GM19395 (cell line): ENCODE data around the gene PCP4L1.
A peak's percentile ranks its signal among the peaks of the same experiment; 100 is the strongest.
"Not testable (repeated sequence)": the region's sequence is repeated elsewhere in the genome, so short reads cannot be mapped to it uniquely, and the experiment has no call there.

Experiments
- ATAC-seq: cut with Tn5 transposase; IDR thresholded peaks from one replicate; pipeline ENCODE4 v1.9.1; 2021; ENCODE audit warnings: mild to moderate bottlenecking, moderate library complexity; ENCODE audit not compliant: unreplicated experiment

PCP4L1 gene

DNA sequence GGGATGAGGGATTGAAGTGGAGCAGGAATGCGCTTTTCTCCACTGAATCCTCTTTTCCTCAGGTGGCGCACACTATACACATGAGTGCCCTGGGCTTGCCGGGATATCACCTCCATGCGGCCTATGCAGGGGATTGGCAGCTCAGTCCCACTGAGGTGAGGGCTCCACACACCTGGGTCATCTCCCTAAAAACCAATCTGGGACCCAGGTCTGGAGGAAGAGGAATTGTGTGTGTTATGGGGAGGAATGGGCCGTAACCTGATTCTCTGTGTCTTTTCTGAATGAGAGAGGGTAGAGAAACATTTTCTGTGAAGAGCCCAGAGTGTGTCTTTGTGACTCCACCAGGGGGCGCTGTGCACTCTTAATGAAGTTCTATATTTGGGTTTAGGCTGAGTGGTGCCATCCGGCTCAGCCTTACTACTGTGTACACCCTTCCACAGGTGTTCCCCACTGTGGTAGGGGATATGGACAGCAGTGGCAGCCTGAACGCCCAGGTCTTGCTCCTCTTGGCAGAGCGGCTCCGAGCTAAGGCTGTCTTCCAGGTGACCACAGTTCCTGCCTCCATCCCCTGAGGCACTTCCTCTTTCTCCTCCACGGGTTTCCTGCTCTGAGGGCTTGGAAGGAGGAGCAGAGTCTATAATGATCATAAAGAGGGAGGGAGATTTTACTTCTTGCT lies 31.2 kb upstream of the PCP4L1 start:
- peak; percentile 48 for ATAC-seq

DNA sequence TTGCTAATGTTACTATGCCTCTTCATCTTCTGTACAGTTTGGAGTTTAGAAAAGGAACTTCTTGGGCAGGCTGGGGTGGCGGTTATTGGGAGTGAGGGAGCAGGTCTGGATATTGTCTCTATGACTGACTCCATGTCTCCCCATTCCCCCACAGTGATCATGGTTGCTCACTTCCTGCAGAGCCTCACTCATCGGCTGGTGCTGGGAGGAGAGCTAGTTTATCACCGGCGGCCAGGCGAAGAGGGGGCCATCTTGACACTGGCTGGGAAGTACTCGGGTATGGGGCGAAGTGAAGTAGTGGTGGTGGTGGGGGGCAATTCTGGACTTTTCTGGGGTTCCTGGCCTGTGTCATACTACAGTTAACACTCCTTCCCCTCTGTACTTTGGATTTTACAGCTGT lies 30.5 kb upstream of the PCP4L1 start:
- ATAC-seq = no peak

DNA sequence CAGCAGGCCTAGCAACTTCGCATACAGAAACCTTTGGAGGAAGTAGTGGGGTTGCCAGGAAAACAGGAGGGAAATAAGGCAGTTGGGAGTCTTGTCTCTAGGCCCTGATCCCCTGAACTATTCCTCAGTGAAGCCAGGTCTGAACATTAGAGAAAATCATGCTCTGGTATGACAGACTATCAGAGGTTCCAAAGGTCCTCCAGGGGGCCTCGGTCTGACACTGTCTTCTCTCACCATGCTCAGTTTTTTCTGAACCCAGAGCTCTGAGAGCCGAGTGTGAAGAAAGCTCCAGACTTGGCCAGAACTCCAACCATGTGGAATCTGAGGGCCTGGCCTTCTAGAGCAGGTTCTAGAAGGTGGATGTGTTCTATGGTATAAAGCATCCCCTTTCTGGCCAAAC lies 28.6 kb upstream of the PCP4L1 start:
- ATAC-seq = no peak

DNA sequence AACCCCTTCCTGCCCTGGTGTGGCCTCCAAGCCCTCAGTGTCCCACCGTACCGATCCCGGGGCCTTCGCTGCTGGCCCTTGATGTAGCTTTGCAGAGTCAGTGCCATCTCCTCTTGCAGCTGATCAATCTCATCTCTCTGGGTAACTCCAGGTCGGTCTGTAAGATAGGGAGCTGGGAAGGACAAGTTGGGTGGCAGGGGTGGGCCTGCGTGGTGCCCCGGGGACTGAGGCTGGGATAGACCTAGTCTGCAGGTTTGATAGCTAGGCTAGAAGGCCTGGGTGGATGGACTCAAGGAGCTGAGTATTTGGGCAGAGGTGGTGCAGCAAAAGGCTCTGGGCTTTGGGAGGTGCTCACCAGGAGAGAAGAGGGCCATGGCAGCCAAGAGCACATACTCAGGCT lies 27.8 kb upstream of the PCP4L1 start:
- no peak for ATAC-seq

DNA sequence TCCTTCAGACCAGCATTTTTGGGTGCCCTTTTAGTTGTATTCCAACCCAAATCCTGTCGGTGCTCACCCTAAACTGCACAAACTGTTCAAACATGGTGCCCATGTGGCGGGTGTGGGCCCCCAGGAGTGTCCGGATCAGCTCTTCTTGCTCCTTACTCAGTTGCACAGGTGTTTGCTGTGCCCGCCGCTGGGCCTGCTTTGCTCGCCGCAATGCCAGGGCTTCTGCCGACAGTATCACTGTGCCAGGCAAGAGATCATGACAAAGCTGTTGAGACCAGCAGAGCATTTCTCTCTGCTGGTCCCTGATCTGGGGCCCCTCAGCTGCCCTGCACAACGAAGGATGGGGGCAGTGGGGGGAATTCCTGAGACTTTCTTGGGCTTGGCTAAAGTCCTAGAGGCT lies 25.4 kb upstream of the PCP4L1 start:
- no peak for ATAC-seq

DNA sequence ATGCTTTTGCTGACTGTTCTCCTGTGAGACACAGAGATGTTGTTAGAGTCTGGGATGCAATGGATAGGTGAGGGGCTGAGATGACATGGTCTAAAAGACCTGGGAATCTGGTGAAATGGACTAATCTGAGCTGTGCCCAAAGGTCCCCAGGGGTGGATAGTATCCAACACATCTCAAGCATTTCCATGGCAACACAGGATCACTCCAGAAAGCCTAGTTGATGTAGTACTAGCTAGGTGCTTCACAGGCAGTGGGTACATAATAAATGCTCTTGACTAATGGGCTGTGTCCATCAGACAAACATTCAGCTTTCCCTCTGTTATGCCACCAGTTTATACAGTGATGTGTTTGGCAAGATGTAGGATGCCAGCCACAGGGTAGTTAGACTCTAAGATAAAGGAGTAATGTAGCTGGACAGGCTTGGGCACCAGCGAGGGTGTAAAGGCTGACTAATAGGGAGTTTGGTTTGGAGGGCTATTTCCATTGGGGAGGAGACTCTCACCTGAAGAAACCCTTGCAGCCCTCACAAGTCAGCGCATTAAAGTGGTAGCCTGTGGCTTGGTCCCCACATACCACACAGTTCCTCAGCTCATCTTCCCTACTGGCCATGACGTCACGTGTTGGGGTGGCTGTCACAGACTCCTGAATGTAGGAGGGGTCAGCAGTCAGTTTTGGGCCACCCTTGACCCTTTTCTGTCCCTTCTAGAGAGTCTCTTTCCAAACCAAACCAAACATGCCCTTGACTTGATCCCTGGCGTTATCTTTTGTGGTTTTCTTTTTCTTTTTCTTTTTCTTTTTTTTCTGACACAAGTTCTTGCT lies 22.4 kb upstream of the PCP4L1 start:
- ATAC-seq = no peak

DNA sequence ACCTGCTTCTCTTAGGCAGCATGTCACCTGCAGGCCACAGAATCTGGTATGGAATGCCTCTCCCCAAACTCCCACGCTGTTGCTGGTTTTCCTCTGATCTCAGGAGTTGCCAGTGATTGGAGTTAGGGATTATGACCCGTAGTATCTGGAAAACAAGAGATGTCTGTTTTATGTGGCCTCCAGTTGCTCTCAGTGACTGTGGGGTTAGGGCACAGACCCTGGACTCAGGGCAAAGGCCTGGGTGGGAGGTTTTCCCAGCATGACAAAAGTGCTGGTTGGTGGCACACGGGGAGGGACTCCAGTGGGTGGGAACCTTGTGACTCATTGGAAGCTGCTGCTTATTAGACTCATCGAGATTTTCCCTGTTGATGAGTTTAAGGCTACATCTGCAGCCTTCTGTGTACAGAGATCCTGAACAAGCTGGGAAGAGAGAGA lies 20.5 kb upstream of the PCP4L1 start, which contains the start of gene NR1I3:
Gene NR1I3, minus strand, starts transcription at position 165 of the 435 bp plus-strand sequence. CDS start 1,638 bp downstream, outside the sequence.
- no peak for ATAC-seq

DNA sequence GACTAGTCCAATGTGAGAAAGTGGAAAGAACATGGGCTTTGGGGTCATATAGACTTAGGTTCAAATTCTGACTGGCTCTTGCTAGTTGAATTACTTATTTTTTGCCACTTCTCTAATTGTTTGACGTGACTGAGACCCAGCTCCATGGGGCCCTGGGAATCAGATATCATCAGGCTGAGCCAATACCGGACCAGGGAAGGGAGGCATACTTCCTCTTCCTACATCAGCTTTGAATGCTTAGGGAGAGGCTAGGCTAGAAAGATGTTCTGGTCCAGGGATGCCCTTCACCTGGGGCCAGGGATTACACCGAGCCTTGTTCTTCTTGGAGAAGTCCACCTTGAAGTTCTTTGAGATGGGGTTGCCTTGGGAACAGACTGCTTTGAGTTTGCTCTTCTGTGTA lies 16.9 kb upstream of the PCP4L1 start:
- no peak for ATAC-seq

DNA sequence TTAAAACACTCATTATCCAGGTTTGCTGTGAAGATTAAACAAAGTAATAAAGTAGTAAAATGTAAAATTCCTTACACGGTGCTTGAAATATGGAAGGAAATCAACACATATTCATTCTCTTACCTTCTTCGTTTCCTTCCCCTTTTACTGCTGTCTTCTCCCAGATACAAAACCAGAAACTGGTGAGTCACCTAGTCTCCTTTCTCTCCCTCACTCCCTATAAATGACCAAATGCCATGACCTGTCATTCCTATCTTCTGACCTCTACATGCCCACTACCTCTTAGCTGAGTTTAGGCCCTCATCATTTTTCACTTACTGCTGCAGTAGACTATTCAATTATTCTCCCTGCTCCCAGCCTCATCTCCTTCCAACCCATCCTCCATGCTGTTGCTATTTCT lies 16.2 kb upstream of the PCP4L1 start:
- no peak for ATAC-seq

DNA sequence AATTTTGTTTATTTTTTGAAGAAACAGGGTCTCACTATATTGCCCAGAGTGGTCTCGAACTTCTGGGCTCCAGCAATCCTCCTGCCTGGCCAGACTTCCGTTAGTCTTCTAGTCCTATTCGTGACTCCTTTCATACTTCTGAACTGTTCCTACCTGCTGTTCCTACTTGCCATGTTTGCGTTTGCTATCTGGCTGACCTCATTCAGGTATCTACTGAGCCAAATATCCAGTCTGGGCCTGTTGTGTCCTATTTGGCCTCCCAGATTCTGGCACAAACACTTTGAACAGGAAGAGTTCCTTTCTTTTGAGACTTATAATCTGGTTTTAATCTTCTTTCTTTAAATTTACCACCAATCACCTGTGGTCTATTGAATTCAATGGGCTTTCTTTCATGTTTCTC lies 13.7 kb upstream of the PCP4L1 start:
- ATAC-seq = no peak

DNA sequence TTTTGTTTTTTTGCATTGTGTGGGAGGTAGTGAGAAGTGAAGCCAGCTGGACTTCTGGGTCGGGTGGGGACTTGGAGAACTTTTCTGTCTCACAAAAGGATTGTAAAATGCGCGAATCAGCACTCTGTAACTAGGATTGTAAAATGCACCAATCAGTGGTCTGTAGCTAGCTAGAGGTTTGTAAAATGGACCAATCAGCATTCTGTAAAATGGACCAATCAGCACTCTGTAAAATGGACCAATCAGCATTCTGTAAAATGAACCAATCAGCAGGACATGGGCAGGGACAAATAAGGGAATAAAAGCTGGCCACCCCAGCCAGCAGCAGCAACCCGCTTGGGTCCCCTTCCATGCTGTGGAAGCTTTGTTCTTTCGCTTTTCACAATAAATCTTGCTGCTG lies 8.4 kb upstream of the PCP4L1 start:
- ATAC-seq = not testable (repeated sequence)

DNA sequence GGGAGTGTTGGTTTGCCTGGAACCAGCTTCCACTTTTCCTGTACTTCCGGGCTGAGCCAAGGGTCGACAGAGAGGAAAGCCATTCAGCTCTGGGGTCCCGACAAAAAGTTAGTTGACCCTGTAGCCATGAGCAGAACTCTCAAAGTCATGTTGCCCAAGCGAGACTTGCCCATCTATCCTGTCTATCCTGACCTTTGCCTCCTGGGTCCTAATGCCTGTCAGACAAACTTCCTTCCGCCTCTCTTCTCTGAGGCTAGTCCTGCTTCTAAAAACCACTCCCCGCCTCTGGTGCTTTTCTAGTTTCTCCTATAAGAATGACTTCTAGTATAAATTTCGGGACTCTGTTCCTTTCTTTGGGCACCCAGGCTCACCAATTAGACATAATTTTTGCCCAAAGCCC lies 7.7 kb upstream of the PCP4L1 start:
- ATAC-seq = no peak

DNA sequence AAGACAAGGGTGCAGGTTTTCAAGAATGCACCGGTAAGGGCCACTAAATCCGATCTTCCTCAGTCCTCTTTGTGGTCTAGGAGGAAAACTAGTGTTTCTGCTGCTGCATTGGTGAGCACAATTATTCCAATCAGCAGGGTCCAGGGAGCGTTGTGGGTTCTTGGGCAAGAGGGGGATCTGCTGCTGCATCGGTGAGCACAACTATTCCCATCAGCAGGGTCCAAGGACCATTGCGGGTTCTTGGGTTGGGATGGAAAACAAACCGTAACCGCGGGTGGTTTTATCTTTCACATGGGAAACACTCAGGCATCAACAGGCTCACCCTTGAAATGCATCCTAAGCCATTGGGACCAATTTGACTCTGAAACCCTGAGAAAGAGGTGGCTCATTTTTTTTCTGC lies 7.0 kb upstream of the PCP4L1 start:
- ATAC-seq = no peak

DNA sequence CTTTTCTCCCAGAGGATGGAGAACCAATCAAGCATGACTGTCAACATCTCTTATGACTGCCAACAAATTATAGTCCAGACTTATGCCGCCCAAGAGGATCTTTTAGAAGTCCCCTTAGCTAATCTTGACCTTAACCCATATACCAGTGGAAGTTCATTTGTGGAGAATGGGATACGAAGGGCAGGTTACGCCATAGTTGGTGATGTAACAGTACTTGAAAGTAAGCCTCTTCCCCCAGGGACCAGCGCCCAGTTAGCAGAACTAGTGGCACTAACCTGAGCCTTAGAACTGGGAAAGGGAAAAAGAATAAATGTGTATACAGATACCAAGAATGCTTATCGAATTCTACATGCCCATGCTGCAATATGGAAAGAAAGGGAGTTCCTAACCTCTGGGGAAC lies 3.2 kb upstream of the PCP4L1 start:
- ATAC-seq = not testable (repeated sequence)

DNA sequence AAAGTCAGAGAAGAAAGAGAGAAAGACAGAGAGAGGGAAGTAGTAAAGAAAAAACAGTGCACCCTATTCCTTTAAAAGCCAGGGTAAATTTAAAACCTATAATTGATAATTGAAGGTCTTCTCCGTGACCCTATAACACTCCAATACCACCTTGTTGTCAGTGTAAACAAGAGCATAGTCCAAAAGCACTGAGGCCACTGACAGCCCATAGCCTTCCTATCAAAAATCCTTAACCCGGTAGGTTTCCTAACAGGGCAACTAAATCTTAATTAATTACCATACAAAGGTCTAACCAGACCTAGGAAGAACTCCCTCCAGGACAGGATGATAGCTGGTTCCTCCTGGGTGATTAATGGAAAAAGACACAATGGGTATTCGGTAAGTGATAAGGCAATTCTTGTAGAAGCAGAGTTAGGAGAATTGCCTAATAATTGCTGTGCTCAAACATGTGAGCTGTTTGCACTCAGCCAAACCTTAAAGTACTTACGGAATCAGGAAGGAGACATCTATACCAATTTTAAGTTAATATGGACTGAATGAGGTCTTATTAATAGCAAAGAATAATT lies 2.5 kb upstream of the PCP4L1 start:
- not testable (repeated sequence) for ATAC-seq

DNA sequence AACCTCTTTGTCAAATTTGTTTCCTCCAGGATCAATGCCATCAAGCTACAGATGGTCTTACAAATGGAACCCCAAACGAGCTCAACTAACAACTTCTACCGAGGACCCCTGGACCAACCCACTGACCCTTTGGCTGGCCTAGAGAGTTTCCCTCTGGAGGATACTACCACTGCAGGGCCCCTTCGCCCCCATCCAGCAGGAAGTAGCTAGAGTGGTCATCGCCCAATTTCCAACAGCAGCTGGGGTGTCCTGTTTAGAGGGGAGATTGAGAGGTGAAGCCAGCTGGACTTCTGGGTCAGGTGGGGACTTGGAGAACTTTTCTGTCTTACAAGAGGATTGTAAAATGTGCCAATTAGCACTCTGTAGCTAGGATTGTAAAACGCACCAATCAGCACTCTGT lies 1.4 kb upstream of the PCP4L1 start:
- ATAC-seq = not testable (repeated sequence)

DNA sequence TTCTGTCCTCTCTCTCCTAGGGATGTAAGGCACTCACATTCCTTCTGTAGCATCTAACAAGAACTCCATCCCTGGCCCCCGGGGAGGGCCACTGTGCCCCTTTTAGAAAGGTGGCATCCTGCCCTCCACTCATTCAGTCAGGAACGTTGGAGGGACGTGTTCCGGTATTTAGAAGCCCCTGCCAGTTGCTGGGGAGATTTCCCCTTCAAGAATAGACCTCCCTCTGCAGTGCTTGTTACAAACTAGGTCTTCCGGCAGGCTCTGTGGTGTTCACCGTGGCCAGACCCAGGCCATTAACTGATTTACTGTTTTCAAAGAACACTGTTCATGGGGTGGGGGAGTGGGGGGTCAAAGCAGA lies 779 bp downstream of the PCP4L1 start:
- no peak for ATAC-seq

DNA sequence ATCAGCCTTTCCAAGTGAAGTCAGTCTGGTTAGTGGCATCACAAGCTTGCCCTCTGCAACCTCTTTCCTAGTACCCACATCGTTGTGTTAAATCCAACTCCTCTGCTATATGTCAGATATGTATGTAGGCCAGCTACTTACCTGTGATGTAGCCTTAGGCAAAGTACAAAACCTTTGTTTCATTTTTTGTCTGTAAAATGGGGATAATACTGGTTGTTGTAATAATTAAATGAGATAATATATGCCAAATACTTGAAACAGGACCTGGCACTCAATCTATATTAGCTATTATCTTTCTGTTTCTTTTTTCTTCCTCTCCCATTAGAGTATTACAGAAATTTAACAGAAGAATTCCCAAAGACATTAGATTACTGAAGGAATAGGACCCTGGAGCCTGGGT lies 1.2 kb downstream of the PCP4L1 start:
- no peak for ATAC-seq

DNA sequence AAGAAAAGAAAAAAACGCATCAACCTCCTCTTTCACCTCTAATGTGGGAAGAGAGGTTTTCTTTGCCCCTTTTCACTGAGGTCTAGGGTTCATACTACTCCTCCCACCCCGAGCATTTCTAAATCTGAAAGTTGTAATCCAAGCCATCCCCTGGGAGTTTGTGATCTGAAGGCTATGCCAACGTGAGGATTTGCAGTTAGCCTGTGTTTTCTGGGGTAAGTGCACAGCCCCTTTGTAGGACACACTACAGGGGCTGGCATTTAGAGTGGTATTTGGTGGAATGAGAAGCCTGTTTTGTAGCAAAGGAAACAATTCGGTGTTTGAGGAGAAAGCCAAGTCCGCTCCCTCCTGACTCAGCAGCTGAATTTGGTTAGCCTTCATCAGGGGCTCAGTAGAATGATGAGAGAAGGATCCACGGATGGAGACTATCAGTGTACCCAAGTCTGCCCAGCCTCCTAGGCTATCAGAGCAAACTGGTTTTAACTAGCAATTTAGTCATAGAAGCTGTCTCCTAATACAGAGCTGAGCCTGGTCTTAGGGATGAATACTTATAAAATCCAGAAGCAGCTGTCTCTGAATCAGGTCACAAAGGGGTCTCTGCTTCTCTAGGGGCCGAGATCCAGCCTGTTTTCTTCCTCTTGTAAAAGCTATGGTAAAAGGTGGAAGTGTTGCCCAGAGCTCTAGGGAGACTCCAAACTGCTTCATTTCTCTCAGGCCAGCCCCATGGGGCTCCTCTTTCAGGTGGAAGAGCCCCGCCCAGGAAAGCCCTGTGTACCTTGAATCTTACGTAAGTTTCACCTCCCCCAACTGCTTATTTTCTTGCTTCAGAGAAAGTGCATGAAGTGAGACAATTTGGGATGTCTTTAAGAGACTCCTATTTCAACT lies 2.1 kb downstream of the PCP4L1 start:
- ATAC-seq = no peak

DNA sequence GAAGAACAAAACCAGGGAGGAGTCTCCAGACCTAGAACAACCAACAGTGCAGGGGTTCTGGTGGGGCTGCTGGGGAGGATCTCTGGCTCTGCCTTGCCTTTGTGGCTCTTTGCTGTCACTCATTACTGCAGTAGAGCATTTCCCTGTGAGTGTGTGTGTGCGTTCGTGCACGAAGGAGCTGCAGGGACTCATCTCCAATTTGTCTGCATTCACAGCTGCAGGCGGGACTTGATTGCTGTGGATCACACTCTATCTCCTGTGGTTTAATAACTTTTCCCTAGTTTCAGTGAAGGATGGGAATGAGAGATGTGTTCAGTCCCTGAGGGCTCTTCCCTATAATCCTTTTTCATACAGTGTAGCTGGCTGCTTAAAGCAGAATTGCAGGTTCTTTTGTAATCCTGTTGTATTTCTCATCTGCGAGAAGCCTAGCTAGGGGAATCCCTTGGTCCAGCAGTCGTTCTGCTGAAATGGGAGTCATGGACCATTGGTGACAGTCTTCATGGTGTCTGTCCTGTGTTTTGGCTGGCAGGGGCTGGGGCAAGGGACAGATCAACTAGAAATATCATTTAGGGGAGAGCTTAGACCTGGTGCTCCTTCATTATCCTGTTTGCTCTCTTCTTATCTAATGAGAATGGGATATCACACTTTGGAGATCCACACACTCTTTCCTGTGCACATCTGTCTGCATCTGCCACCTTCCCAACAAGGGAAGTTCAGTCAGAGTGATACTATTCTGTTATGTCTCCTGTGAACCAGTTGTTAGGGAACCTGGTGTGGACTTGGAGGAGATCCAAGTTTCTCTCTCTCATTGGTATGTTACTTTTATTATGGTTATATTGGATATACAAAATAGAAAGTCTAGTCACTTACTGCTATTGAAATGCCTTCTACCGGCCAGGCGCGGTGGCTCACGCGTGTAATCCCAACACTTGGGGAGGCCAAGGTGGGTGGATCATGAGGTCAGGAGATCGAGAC lies 3.0 kb downstream of the PCP4L1 start:
- ATAC-seq = no peak
